ENCODE data around the gene SLC2A4RG. TPM values are rescaled to one million over a fixed set of nuclear protein-coding genes. Genes with fewer than 3 reads are reported as not detected.

SLC2A4RG gene
- total and polyA plus RNA-seq, 12 donors, result 7.9 to 210 (median 47.9) TPM

- Histone ChIP-seq H3K4me1 (replicated peaks in 1 of 2) (peaks cover 16 to 18% of the 10 kb centered on the region in 2 donors), H3K27me3 (no peaks in the 10 kb centered on the region), H3K9me3 (replicated peaks in 1 of 3) (no peaks in the 10 kb centered on the region), H3K4me3 (no peak overlapping the region), H3K27ac (no peak overlapping the region), H3K36me3 (replicated peaks in 1 of 2) (peaks cover 0 to 24% of the 10 kb centered on the region in 2 donors)
- intact Hi-C loops (cut with DNase I), result no loop called here
- TF ChIP-seq POLR2A (IDR thresholded peaks at IDR 0.05) (no peak), CTCF (IDR thresholded peaks at IDR 0.05) (no peak)
- no peak for DNase-seq
- WGBS, 4 donors, result 85 to 88% (median 86%) methylated on average over 37 to 38 of the region's 38 CpGs
Observed at GRCh38 chr20:63732118-63733095, 7.2 kb upstream of the SLC2A4RG start.

DNA sequence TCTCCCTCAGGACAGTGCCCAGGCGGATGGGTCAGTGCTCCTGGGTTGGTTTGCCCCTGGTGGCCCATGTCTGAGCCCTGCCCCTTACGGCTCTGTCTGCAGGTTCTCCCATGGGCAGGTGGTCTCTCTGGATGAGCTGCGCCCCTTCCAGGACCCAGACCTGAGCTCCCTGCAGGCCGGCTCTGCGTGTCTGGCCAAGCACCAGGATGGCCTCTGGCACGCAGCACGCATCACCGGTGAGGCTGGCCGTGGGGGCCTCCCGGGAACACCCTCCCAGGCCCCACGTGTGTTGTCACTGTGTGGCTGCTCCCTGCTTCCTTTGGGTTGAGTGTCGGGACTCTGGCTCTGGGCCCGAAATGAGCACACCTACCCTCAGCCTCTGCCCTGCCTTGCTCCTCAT is 6.5 kb upstream of the SLC2A4RG start:
- Histone ChIP-seq H3K27me3 (no peaks in the 10 kb centered on the region), H3K4me3 (no peak overlapping the region), H3K9me3 (replicated peaks in 1 of 3) (no peaks in the 10 kb centered on the region), H3K4me1 (replicated peaks in 1 of 2) (peaks cover 19 to 20% of the 10 kb centered on the region in 2 donors), H3K36me3 (replicated peaks in 1 of 2) (peaks cover 0 to 24% of the 10 kb centered on the region in 2 donors), H3K27ac (no peak overlapping the region)
- DNase-seq, result no peak
- TF ChIP-seq POLR2A (IDR thresholded peaks at IDR 0.05) (no peak), CTCF (IDR thresholded peaks at IDR 0.05) (no peak)
- WGBS, 4 donors, result 73 to 94% (median 90%) methylated on average over 2 to 13 of the region's 13 CpGs
- intact Hi-C loops (cut with DNase I), result no loop called here

DNA sequence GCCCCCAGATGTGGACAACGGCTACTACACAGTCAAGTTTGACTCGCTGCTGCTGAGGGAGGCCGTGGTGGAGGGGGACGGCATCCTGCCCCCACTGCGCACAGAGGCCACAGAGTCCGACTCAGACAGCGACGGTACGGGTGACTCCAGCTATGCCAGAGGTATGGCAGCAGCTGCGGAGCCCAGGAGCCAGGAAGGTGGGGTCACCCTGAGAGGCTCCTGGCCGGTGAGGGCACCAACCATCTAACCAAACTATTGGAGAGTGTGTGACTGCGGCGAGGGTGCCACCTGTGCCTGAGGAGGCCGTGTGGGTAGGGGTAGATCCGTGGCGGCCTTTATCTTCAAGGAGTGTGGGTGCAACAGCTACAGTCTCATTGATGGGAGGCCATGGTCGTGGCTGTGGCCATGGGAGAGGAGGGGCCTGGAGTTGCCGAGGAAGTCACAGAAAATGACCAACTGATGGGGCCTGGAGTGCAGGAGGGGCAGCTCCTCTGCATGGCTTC is 5.9 kb upstream of the SLC2A4RG start:
- intact Hi-C loops (cut with DNase I), result no loop called here
- Histone ChIP-seq H3K27me3 (no peaks in the 10 kb centered on the region), H3K27ac (no peak overlapping the region), H3K9me3 (replicated peaks in 1 of 3) (no peaks in the 10 kb centered on the region), H3K36me3 (replicated peaks in 1 of 2) (peaks cover 0 to 24% of the 10 kb centered on the region in 2 donors), H3K4me1 (replicated peaks in 1 of 2) (peaks cover 19 to 20% of the 10 kb centered on the region in 2 donors), H3K4me3 (no peak overlapping the region)
- TF ChIP-seq POLR2A (IDR thresholded peaks at IDR 0.05), result no peak
- no peak for TF ChIP-seq CTCF (IDR thresholded peaks at IDR 0.05)
- WGBS, 4 donors, result 89 to 94% (median 93%) methylated on average over 8 to 18 of the region's 18 CpGs
- DNase-seq, result peak in 1 of 7 donors; percentile 27

- no peak overlapping the region for H3K27ac ChIP-seq
- DNase-seq, result peak in 1 of 7 donors; percentile 21
- whole genome bisulfite sequencing, 4 donors, result 92 to 100% (median 93%) methylated on average over 6 to 25 of the region's 25 CpGs
- no peak overlapping the region for H3K4me3 ChIP-seq
- no peak for TF ChIP-seq POLR2A (IDR thresholded peaks at IDR 0.05)
- no peak for TF ChIP-seq CTCF (IDR thresholded peaks at IDR 0.05)
- no peaks in the 10 kb centered on the region for H3K9me3 ChIP-seq (replicated peaks in 1 of 3)
- peaks cover 0 to 24% of the 10 kb centered on the region in 2 donors for H3K36me3 ChIP-seq (replicated peaks in 1 of 2)
- intact Hi-C loops (cut with DNase I), result no loop called here
- peaks cover 23 to 26% of the 10 kb centered on the region in 2 donors for H3K4me1 ChIP-seq (replicated peaks in 1 of 2)
- H3K27me3 ChIP-seq, result no peaks in the 10 kb centered on the region
Observed at GRCh38 chr20:63734111-63734945, 5.2 kb upstream of the SLC2A4RG start.

Measured in adrenal gland (tissue), 12 donors.